GM19467 (cell line): Measurements from ENCODE around the gene TMEM255B.
"Not testable (repeated sequence)": the region's sequence is repeated elsewhere in the genome, so short reads cannot be mapped to it uniquely, and the experiment has no call there.

Source experiments
- ATAC-seq: cut with Tn5 transposase; IDR thresholded peaks from one replicate; pipeline ENCODE4 v1.9.1; 2021; ENCODE audit warnings: mild to moderate bottlenecking, moderate library complexity; ENCODE audit not compliant: unreplicated experiment

TMEM255B gene

DNA sequence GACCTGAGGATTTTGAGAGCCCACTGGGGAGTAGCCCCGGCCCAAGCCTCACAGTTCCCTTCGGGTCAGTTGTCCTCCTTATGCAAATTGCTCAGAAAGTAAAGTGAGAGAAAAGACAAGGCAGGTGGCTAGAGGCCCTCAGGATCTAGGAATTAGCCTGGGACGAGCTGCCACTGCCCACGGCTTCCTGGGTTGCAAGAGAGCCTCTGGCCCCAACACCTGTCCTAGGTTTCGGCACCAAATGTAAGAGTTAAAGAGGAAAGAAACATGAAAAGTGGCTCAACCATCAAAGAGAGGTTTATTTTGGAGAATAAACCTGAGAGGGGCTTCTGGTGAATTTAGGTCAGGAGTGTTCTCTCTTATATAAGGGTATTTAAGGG, 25.6 kb downstream of the TMEM255B start:
- ATAC-seq, result no peak

DNA sequence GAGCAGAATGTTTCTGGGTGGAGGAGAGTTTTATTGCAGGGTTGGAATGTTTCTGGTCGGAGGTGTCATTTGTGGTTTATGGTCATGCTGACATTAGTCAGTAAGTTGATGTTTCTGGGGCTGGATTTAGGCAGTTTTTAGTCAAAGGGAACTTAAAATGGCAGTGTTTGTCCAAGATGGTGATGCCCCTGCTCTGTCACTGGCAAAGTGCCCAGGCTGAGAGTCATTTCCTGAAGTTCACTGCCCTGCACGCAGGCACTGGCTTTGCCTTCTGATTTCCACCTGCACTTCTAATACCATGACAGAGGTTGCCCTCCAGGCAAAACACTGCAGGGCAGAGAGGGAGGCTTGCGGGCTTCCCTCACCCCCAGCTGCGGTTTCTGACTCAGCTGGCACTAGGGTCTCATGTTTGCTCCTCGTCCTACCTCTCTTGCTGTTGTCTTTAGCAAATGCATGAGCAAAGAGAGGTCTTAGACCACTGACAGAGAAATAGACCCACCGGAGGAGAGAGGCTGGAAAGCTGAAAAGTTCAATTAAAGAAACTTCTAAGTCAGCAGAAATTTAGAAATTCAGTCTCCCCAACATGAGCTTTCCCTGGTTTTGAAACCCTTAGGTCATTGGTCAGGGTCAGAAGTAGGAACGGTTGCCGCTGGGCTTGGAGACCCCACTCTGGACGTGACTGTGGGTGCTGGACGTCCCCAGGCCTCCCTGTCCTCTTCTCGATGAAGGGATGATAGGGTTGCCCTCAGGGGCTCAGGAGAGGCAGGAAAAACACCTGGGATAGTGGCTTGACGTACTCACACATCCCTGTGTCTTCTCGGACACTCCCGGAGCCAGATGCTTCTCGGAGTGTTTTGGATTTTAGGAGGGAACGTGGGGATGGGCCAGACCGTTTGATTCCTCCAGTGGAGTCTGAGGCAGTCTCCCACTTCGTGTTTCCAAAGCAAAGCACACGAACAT, 26.3 kb downstream of the TMEM255B start:
- ATAC-seq, result no peak

- no peak for ATAC-seq
Measured at GRCh38 chr13:113786262-113786841, 27.3 kb downstream of the TMEM255B start.

- no peak for ATAC-seq
Measured at GRCh38 chr13:113787694-113788093, 28.7 kb downstream of the TMEM255B start.

DNA sequence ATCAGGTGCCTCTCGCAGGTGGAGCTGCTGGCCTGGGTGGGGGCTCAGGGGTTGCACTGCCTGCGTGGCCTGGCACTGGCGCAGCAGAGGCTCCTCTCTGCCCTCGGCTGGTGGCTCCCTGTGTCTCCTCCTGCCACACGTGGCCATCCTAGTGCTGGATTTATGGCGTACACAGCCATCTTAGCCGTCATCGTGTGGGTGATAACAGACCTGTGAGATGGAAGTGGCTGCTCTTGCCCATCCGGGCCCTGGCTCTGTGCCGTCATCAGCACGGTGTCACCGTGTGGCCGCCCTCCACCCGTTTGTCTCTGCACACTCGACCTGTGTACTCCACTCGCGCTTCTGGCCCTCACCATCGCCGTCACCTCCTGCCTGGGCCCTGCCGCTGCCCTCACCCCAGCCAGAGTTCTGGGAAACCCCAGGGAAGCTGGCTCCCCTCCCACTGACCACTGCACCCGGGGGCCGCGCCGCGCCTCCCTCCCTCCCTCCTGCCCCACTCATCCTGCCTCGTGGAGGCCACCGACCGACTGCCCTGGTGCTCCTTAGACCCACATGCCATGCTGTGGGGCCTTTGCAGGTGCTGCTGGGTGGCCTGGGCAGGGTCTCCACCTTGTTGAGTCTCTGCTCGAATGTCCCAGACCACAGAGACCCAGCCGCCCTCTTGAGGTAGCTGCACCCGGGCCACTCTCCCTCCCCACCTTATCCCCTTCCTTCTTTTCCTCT, 29.5 kb downstream of the TMEM255B start:
- no peak for ATAC-seq

- ATAC-seq, result no peak
Measured at GRCh38 chr13:113789167-113789566, 30.1 kb downstream of the TMEM255B start.

DNA sequence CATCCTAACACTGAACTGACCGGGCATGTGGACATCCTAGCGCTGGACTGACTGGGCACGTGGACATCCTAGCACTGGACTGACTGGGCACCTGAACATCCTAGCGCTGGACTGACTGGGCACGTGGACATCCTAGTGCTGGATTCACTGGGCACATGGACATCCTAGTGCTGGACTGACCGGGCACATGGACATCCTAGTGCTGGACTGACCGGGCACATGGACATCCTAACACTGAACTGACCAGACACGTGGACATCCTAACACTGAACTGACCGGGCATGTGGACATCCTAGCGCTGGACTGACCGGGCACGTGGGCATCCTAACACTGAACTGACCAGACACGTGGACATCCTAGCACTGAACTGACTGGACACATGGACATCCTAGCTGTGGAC, 30.9 kb downstream of the TMEM255B start:
- ATAC-seq, result not testable (repeated sequence)

- no peak for ATAC-seq
Measured at GRCh38 chr13:113791226-113791625, 32.2 kb downstream of the TMEM255B start.

DNA sequence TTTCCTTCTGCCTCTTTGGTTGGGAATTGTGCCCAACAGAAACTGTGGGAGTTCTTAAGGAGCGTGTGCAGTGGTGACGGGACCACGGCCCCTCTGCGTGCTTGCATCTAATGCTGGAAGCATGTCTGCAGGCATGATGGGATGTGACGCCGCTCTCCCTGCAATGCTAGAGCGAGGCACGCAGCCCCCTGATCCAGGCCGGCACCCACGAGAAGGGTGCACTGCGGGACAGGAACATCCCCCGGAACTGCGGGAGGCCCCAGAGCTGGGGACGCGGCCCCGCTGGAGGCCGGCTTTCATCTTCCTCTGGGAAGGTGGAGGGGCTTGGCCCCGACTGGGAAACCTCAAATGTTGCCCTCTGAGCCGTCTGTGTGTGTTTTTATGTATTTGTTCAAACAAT, 32.7 kb downstream of the TMEM255B start:
- ATAC-seq, result no peak

DNA sequence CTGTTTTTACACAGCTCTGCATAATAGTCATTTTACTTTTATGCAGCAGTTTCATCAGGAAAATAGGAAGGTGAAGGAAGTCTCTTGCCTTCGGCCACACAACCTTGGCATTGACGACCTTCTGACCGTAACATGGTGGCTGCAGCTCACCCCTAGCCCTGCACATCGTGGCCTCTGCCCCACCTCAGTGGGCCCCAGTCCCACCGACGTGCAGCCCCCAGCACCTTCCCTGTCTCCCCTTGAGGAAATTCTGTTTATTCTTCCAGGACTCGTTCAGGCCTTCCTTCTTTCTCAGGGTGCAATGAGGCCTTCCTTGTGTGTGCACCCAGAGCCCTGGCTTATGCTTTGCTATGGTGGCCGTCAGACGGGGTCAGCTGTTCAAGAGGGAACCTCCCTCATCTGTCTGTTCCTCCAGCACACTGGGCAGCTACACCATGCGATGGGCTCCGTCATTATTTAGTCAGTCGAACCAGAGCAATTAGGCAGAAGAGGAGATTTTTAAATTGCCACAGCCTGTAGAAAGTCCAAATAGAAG, 33.3 kb downstream of the TMEM255B start:
- no peak for ATAC-seq

DNA sequence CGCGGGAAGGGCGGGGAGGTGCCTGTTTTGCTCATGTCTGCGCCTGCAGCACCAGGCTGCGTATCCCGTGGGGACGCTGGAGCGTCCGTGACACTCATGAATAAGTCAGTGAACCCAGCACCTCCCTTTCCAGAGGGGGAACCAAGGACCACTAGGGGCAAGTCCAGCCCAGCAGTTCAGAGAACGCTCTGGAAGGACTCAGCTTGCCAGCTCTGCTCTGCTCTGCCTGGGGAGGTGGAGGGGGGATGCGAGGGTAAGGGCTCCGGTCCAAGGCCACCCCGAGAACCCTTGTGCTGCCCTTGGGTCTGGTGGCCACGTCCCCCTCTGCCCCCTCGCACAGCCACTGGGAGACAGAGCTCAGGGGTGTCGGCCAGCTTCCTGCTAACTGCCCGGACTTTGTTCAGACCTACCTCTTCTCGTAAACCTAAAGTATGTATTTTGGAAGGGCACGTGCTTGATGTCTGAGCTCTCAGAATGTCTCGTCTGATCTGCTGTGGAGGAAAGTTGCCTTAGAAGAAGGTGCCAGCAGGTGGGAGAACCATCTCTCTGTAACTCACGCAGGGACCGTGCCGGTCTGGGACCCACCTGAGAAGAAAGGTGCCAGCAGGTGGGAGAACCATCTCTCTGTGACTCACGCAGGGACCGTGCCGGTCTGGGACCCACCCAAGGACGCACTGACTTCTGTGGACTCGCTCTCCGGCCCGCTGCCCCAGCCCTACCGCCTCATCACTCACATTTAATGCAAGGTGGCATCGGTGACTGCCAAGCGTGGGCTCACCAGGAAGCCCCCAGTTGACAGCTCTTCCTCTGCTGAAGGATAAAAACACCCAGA, 34.1 kb downstream of the TMEM255B start:
- ATAC-seq, result no peak

DNA sequence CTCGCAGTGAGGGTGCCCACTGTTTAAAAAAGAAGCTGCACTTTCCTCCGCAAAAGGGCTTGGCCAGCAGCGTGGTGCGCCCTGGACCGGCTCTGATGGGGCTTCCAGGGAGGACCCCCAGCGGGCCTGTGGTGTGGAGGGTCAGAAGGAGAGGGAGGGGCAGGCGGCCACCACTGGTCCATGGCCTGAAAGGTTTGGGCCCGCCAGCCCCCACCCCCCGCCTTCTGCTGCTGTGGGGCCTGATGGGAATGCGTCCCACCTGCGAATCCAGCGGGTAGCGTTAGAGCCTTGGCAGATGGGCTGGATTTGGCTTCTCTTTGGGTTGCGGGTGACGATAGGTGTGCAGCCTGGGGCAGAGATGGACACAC, 34.7 kb downstream of the TMEM255B start:
- no peak for ATAC-seq

- ATAC-seq, result no peak
Measured at GRCh38 chr13:113794086-113794485, 35.1 kb downstream of the TMEM255B start.

GRCh38 chr13:113794764-113795173, 35.7 kb downstream of the TMEM255B start:
- ATAC-seq, result no peak

- ATAC-seq, result not testable (repeated sequence)
Measured at GRCh38 chr13:113795362-113795761, 36.3 kb downstream of the TMEM255B start.

GRCh38 chr13:113796211-113796963, 37.4 kb downstream of the TMEM255B start:
- no peak for ATAC-seq

DNA sequence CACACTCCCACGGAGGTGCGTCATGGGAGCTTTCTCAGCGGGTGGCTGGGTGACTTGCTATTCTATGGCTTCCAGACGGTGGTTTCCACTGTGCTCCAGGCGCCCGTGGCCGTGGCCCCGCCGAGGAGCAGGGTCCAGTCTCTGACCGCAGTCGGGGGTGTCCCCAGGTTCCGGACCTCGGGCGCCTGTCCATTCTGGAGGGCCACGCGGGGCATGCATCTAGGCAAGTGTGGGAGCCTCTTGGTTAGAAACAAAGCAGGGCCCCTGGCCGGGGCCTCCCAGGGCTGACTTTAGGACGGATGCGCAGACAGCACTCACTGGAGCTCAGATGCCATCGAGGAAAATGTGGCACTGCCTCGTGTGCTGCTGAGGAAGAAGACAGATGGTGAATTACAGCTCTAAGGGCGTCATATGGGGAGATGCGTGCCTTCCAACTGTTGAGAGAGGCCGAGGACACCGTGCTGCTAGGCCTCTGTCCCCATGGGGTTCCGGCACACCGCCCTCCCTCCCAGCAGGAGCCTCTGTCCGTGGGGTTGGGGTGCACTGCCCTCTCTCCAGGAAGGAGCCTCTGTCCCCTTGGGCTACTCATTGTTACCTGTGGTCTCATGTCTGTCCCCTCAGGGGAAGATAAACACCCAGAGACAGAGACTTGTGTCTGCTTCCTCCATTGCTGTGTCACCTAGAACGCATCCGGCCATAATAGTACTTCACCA, 38.1 kb downstream of the TMEM255B start:
- ATAC-seq, result no peak

- ATAC-seq, result no peak
Measured at GRCh38 chr13:113798200-113798811, 39.3 kb downstream of the TMEM255B start.

DNA sequence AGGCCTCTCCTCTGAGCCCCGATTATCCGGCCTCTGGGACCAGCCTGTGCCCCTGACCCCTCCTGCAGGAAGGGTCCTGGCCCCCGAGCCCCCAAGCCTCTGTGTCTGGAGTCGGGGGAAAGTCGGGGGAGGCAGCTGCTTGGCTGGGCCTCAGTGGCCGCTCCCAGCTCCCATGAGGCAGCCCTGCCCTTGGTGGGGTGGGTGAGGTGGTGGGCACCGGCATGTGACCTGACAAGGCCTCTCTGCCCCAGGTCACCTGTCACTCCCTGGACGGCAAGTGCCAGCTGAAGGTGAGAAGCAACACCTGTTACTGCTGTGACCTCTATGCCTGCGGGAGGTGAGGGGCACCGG, 41.5 kb downstream of the TMEM255B start:
- ATAC-seq, result no peak
